ENCODE measurements around the gene DYNC1I1. TPM values are rescaled to one million over a fixed set of nuclear protein-coding genes. Genes with fewer than 3 reads are reported as not detected.
A peak's percentile ranks its signal among the peaks of the same experiment; 100 is the strongest.

DYNC1I1 gene
- total RNA-seq, 1 experiment from 2014 or later = 3.6 TPM

- Histone ChIP-seq H3K27ac (ENCODE audit: low read depth, low read length, poor library complexity, severe bottlenecking) (no peak overlapping the region), H3K27me3 (replicated peaks; ENCODE audit: insufficient read depth, low read depth, low read length, poor library complexity) (no peaks in the 10 kb centered on the region), H3K36me3 (ENCODE audit: insufficient read depth, low read length, poor library complexity, severe bottlenecking) (no peaks in the 10 kb centered on the region), H3K4me1 (ENCODE audit: insufficient read depth, low read length, poor library complexity, severe bottlenecking) (peaks cover 15% of the 10 kb centered on the region), H3K9me3 (ENCODE audit: low read depth, low read length, poor library complexity, severe bottlenecking) (no peaks in the 10 kb centered on the region), H3K4me3 (ENCODE audit: low read depth, low read length, poor library complexity, severe bottlenecking) (no peak overlapping the region)
- BruUV-seq (replicated peaks) = no TSS peak
- DNase-seq (ENCODE audit: low spot score) = no peak
- ChIA-PET CTCF (interaction anchor here (0.6 to 1.0 kb wide), 2 partner anchors 99 to 1110 kb away, joined by 4 to 6 read pairs; no protein-coding TSS in a partner anchor), POLR2A (ENCODE audit: low non-redundant PET) (no interaction called here)
- intact Hi-C loops (cut with micrococcal nuclease; ENCODE audit: unreplicated experiment) = loop anchor here (2.0 to 5.0 kb wide), 5 partner anchors 159 to 1917 kb away; no protein-coding TSS in a partner anchor
- TF ChIP-seq EZH2 (IDR thresholded peaks at IDR 0.05; ENCODE audit: borderline replicate concordance, low read depth, low read length, poor library complexity, severe bottlenecking) = no peak
- no peak for TF ChIP-seq CTCF (conservative IDR thresholded peaks at IDR 0.05; ENCODE audit: low read depth, low read length)
Observed at GRCh38 chr7:95917634-95918033, 145.3 kb downstream of the DYNC1I1 start.

GRCh38 chr7:95919556-95919955 is 147.2 kb downstream of the DYNC1I1 start:
- ChIA-PET CTCF (interaction anchor here (1.0 kb wide), 1 partner anchor 1108 kb away, joined by 5 read pairs; no protein-coding TSS in a partner anchor), POLR2A (ENCODE audit: low non-redundant PET) (no interaction called here)
- no peak for DNase-seq (ENCODE audit: low spot score)
- intact Hi-C loops (cut with micrococcal nuclease; ENCODE audit: unreplicated experiment) = loop anchor here (5.0 kb wide), 2 partner anchors 498 to 1258 kb away; no protein-coding TSS in a partner anchor
- Histone ChIP-seq H3K4me1 (ENCODE audit: insufficient read depth, low read length, poor library complexity, severe bottlenecking) (peaks cover 13% of the 10 kb centered on the region), H3K27me3 (replicated peaks; ENCODE audit: insufficient read depth, low read depth, low read length, poor library complexity) (no peaks in the 10 kb centered on the region), H3K36me3 (ENCODE audit: insufficient read depth, low read length, poor library complexity, severe bottlenecking) (no peaks in the 10 kb centered on the region), H3K4me3 (ENCODE audit: low read depth, low read length, poor library complexity, severe bottlenecking) (no peak overlapping the region), H3K27ac (ENCODE audit: low read depth, low read length, poor library complexity, severe bottlenecking) (no peak overlapping the region), H3K9me3 (ENCODE audit: low read depth, low read length, poor library complexity, severe bottlenecking) (no peaks in the 10 kb centered on the region)
- TF ChIP-seq CTCF (conservative IDR thresholded peaks at IDR 0.05; ENCODE audit: low read depth, low read length) (peak; percentile 43; the same call in 1 of the 2 replicates), EZH2 (IDR thresholded peaks at IDR 0.05; ENCODE audit: borderline replicate concordance, low read depth, low read length, poor library complexity, severe bottlenecking) (no peak)
- no TSS peak for BruUV-seq (replicated peaks)

- no TSS peak for BruUV-seq (replicated peaks)
- no peak for DNase-seq (ENCODE audit: low spot score)
- intact Hi-C loops (cut with micrococcal nuclease; ENCODE audit: unreplicated experiment) = loop anchor here (10.0 kb wide), 1 partner anchor 53 kb away; no protein-coding TSS in a partner anchor
- H3K36me3 ChIP-seq (ENCODE audit: insufficient read depth, low read length, poor library complexity, severe bottlenecking) = no peaks in the 10 kb centered on the region
- H3K27me3 ChIP-seq (replicated peaks; ENCODE audit: insufficient read depth, low read depth, low read length, poor library complexity) = no peaks in the 10 kb centered on the region
- no peak overlapping the region for H3K4me3 ChIP-seq (ENCODE audit: low read depth, low read length, poor library complexity, severe bottlenecking)
- H3K4me1 ChIP-seq (ENCODE audit: insufficient read depth, low read length, poor library complexity, severe bottlenecking) = peaks cover 19% of the 10 kb centered on the region
- ChIA-PET POLR2A (ENCODE audit: low non-redundant PET) (no interaction called here), CTCF (no interaction called here)
- no peaks in the 10 kb centered on the region for H3K9me3 ChIP-seq (ENCODE audit: low read depth, low read length, poor library complexity, severe bottlenecking)
- no peak overlapping the region for H3K27ac ChIP-seq (ENCODE audit: low read depth, low read length, poor library complexity, severe bottlenecking)
- TF ChIP-seq CTCF (conservative IDR thresholded peaks at IDR 0.05; ENCODE audit: low read depth, low read length) (no peak), EZH2 (IDR thresholded peaks at IDR 0.05; ENCODE audit: borderline replicate concordance, low read depth, low read length, poor library complexity, severe bottlenecking) (no peak)
Observed at GRCh38 chr7:95921543-95921942, 149.2 kb downstream of the DYNC1I1 start.

All from A673 (cell line).